Calu3 (cell line): ENCODE data around the gene HOXB13. TPM values are rescaled to one million over a fixed set of nuclear protein-coding genes. Genes with fewer than 3 reads are reported as not detected.

Experiments
- BruUV-seq: library from RNA; stranded (reverse); fragments of 400-500 nt; replicated peaks from 2 replicates; lab custom pipeline; 2021; lab: Mats Ljungman, UMichigan
- CTCF ChIA-PET: fragments of 300-600 bp; sonication (Branson Sonifier 250); formaldehyde crosslinking; loops from one replicate; lab custom pipeline; 2022; ENCODE audit warnings: antibody characterized with exemption; lab: Charles Lee
- DNase-seq: peaks from one replicate; pipeline ENCODE4 v3.0.0; 2022
- H3K27ac Mint-ChIP-seq: one replicate; pipeline ENCODE4 v1.8.0; 2022; ENCODE audit warnings: mixed read lengths; ENCODE audit not compliant: unreplicated experiment
- H3K27me3 Mint-ChIP-seq: one replicate; pipeline ENCODE4 v1.8.0; 2022; ENCODE audit warnings: mixed read lengths; ENCODE audit not compliant: unreplicated experiment
- H3K36me3 Mint-ChIP-seq: one replicate; pipeline ENCODE4 v1.8.0; 2022; ENCODE audit warnings: mild to moderate bottlenecking, moderate library complexity, mixed read lengths; ENCODE audit not compliant: insufficient read depth, unreplicated experiment
- H3K4me1 Mint-ChIP-seq: one replicate; pipeline ENCODE4 v1.8.0; 2022; ENCODE audit warnings: mild to moderate bottlenecking, low read depth, mixed read lengths; ENCODE audit not compliant: unreplicated experiment
- H3K4me3 Mint-ChIP-seq: one replicate; pipeline ENCODE4 v1.8.0; 2022; ENCODE audit warnings: mild to moderate bottlenecking, low read depth, moderate library complexity, mixed read lengths; ENCODE audit not compliant: unreplicated experiment
- H3K9me3 Mint-ChIP-seq: one replicate; pipeline ENCODE4 v1.8.0; 2022; ENCODE audit warnings: low read depth, mixed read lengths; ENCODE audit not compliant: unreplicated experiment
- intact Hi-C: fragments of 100-400 bp; cut with micrococcal nuclease; formaldehyde crosslinking; loops from one replicate; pipeline ENCODE4 v1.10.0; 2022; ENCODE audit not compliant: unreplicated experiment
- microRNA-seq: library from miRNA; unstranded; fragments of <30 nt; microRNA quantifications from one replicate; pipeline ENCODE4 v1.2.0, GENCODE V29; 2022
- total RNA-seq: library from RNA; stranded (reverse); gene quantifications from 2 replicates; pipeline ENCODE4 v1.2.3, GENCODE V29; 2022
- TF ChIP-seq, protein P1 (sequence below): fragments of 200-600 bp; IDR thresholded peaks from one replicate; pipeline ENCODE4 v1.8.0; 2022; ENCODE audit warnings: antibody characterized with exemption; ENCODE audit not compliant: unreplicated experiment

The HOXB13 gene
- total RNA-seq, 1 experiment from 2014 or later: 1.1 TPM

DNA sequence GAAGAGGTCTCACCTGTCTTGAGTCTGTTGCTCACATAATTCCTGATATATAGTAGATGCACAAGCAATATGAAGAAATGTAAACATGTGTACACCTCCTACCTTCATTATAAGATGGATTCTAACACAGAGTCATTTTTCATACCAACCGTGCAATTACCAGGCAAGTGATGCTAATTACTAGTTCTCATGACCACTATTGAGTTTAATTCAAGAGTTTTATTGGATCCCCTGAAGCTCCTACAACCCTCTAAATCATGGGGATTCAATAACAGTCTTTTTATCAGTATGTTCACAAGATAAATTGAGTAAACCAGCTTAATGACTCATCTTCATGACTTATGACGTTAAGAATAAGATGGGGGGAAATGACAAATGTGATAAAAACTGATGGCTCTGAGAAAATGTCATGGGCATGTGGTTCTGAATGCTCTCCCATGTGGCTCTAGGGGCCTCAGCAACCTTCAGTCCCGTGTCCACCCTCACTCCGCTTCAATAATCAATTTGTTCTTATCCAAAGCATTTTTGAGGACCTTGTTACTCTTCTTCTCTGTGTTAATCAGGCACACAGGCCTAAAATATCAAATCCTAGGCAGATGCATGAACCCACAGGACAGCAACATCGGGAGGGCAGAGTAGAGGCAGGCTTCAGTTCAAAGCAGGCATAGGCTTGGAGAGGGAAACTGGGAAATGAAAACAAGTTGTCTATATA lies 49.0 kb downstream of the HOXB13 start:
- Mint-ChIP-seq H3K9me3 (no peaks in the 10 kb centered on the region), H3K4me1 (no peaks in the 10 kb centered on the region), H3K36me3 (no peaks in the 10 kb centered on the region), H3K27me3 (no peaks in the 10 kb centered on the region), H3K27ac (no peak overlapping the region), H3K4me3 (no peak overlapping the region)
- intact Hi-C loops: loop anchor here (2.0 kb wide), 2 partner anchors 45 to 111 kb away; no protein-coding TSS in a partner anchor
- DNase-seq: no peak
- CTCF ChIA-PET: interaction anchor here (0.5 to 4.9 kb wide), 17 partner anchors 12 to 512 kb away, joined by 3 to 106 read pairs (median 5); no protein-coding TSS in a partner anchor
- TF ChIP-seq, protein P1, sequence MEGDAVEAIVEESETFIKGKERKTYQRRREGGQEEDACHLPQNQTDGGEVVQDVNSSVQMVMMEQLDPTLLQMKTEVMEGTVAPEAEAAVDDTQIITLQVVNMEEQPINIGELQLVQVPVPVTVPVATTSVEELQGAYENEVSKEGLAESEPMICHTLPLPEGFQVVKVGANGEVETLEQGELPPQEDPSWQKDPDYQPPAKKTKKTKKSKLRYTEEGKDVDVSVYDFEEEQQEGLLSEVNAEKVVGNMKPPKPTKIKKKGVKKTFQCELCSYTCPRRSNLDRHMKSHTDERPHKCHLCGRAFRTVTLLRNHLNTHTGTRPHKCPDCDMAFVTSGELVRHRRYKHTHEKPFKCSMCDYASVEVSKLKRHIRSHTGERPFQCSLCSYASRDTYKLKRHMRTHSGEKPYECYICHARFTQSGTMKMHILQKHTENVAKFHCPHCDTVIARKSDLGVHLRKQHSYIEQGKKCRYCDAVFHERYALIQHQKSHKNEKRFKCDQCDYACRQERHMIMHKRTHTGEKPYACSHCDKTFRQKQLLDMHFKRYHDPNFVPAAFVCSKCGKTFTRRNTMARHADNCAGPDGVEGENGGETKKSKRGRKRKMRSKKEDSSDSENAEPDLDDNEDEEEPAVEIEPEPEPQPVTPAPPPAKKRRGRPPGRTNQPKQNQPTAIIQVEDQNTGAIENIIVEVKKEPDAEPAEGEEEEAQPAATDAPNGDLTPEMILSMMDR: no peak
- BruUV-seq: no TSS peak

DNA sequence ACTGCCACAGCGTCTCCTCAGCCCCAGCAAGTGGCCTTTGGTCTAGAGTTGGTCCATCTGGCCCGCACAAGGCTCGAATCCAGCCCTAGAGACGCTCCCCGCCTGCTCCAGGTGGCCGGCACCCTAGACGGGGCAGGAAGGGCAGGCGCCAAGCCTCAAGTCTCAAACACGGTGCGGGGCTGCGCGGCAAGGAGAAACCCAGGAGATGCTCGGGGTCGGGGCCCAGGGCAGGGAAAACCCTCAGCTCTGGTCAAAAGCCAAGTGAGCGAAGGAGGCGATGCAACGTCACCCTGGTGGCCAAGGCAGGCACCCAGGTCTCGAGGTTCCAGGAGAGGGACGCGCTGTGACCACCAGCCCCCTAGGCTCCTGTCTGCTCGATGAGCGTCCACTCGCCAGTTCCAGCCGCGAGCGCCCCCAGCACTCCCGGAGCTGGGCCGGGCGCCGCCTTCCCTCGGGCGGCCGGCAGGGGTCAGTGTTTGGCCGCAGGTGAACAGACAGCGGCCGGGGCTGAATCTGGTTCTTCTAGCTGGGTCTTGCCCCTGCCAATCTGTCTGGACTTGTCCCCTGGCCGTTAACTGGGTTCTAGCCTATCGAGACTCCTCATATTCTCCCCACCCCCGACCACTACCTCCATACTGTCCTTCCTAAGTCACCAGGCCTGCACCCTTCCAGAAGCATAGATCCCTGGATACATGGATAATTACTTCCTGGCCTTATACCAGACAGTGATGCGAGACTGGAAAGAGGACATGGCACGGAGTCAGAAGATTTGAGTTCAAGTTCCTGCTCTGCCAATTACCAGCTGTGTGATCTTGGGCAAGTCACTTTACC lies 50.2 kb downstream of the HOXB13 start:
- peak; percentile 92 for DNase-seq
- H3K4me1 Mint-ChIP-seq: no peaks in the 10 kb centered on the region
- peak overlapping the region; percentile 10 for H3K4me3 Mint-ChIP-seq
- TF ChIP-seq, protein P1: peak; percentile 99
- H3K27ac Mint-ChIP-seq: no peak overlapping the region
- H3K36me3 Mint-ChIP-seq: no peaks in the 10 kb centered on the region
- CTCF ChIA-PET: interaction anchor here (0.6 to 4.9 kb wide), 29 partner anchors 11 to 613 kb away, joined by 3 to 106 read pairs (median 5); partner anchors contain the start of genes ATP5MC1, HOXB13 and TTLL6
- H3K27me3 Mint-ChIP-seq: no peaks in the 10 kb centered on the region
- no TSS peak for BruUV-seq
- no peaks in the 10 kb centered on the region for H3K9me3 Mint-ChIP-seq
- intact Hi-C loops: loop anchor here (1.0 to 2.0 kb wide), 3 partner anchors 46 to 201 kb away; no protein-coding TSS in a partner anchor

DNA sequence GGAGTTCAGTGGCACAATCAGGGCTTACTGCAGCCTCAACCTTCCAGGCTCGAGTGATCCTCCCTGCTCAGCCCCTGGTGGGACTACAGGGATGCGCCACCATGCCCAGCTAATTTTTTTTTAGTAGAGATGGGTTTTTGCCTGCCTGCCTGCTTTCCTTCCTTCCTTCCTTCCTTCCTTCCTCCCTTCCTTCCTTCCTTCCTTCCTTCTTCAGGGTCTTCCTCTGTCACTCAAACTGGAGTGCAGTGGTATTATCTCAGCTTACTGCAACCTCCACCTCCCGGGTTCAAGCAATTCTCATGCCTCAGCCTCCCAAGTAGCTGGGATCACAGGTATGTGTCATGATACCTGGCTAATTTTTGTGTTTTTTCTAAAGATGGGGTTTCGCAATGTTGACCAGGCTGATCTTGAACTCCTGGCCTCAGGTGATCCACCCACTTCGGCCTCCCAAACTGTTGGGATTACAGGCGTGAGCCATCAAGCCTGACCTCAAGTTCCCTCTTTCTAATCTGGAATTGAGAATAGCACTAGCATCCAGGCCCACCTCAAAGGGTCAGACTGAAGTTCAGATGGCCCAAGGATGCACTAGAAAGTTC lies 51.5 kb downstream of the HOXB13 start:
- Mint-ChIP-seq H3K27ac (no peak overlapping the region), H3K27me3 (no peaks in the 10 kb centered on the region), H3K36me3 (no peaks in the 10 kb centered on the region), H3K9me3 (no peaks in the 10 kb centered on the region), H3K4me3 (no peak overlapping the region), H3K4me1 (no peaks in the 10 kb centered on the region)
- CTCF ChIA-PET: interaction anchor here (4.3 to 4.9 kb wide), 2 partner anchors 47 to 202 kb away, joined by 36 to 106 read pairs; no protein-coding TSS in a partner anchor
- intact Hi-C loops: no loop called here
- no TSS peak for BruUV-seq
- TF ChIP-seq, protein P1: no peak
- no peak for DNase-seq

Small RNA genes within 50 kb of the gene (microRNA-seq; reads per million reads assigned to microRNA genes)
- gene MIR3185: not detected

Other genes with a start within 250 kb of the HOXB13 start
- gene HOXB1, start 197.7 kb downstream of the HOXB13 start, total RNA-seq: not detected in 2 replicates
- 24.5 and 32.6 TPM in 2 replicates for gene HOXB2, start 183.6 kb downstream of the HOXB13 start, total RNA-seq
- 28.0 and 31.1 TPM in 2 replicates for gene HOXB4, start 150.4 kb downstream of the HOXB13 start, total RNA-seq
- gene HOXB3, start 138.5 kb downstream of the HOXB13 start, total RNA-seq: 151 and 154 TPM in 2 replicates
- 47.2 and 48.5 TPM in 2 replicates for gene HOXB5, start 135.0 kb downstream of the HOXB13 start, total RNA-seq
- 140 and 144 TPM in 2 replicates for gene HOXB6, start 123.8 kb downstream of the HOXB13 start, total RNA-seq
- gene HOXB7, start 117.7 kb downstream of the HOXB13 start, total RNA-seq: 30.2 and 31.3 TPM in 2 replicates
- gene HOXB8, start 113.5 kb downstream of the HOXB13 start, total RNA-seq: 28.2 and 30.9 TPM in 2 replicates
- gene HOXB9, start 102.4 kb downstream of the HOXB13 start, total RNA-seq: 26.0 and 27.8 TPM in 2 replicates
- not detected in 2 replicates for gene PRAC1, start 6.2 kb downstream of the HOXB13 start, total RNA-seq
- gene PRAC2, start 5.6 kb downstream of the HOXB13 start, total RNA-seq: not detected in 2 replicates
- gene TTLL6, start 88.5 kb upstream of the HOXB13 start, total RNA-seq: 0.21 and 0.78 TPM in 2 replicates
- gene CALCOCO2, start 102.3 kb upstream of the HOXB13 start, total RNA-seq: 116 and 136 TPM in 2 replicates
- 131 and 134 TPM in 2 replicates for gene ATP5MC1, start 164.0 kb upstream of the HOXB13 start, total RNA-seq
- gene UBE2Z, start 179.7 kb upstream of the HOXB13 start, total RNA-seq: 179 and 182 TPM in 2 replicates
- 198 and 213 TPM in 2 replicates for gene SNF8, start 216.1 kb upstream of the HOXB13 start, total RNA-seq
- gene GIP, start 239.8 kb upstream of the HOXB13 start, total RNA-seq: not detected in 2 replicates